ENCODE measurements around the gene VPS11.

DNA sequence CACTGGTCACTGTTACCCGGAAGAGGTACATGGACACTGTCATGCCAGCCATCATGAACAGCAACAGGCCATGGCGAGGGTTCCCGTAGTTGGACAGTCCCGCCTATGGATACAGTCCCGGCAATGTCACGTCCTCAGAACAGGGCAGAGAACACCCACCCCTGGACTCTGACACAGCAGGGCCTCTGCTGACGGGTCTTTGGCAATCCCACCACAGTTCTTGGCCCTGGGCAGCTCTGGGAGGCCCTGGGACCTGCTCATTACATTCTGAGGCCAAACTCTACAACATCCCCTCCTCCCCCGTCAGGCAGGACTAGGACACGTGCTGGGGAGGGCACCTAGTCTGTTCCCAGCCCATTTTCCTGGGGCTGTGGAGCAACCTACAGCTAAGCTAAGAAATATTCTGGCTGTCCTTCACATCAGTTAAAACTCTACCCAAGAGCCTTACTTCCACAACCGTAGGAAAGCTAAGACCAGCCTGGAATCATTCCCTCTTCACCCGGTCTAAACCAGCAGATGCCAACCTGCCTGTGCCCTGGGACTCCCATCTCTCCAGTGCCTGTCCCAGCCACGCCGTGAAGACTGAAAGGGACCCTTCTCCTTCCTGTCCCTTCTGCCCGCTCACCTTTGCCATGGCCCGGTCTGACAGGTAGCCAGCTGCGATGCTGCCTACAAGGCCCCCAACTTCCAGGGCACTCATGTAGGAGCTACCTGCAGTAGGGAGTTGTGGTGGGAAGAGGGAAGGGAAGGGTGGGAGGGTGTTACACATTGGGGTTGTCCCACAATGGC lies 41.4 kb upstream of the VPS11 start:
- no peak for TF ChIP-seq EZH2phosphoT487 (IDR thresholded peaks at IDR 0.05; ENCODE audit: low read length)
- no peak for TF ChIP-seq EZH2 (optimal IDR thresholded peaks at IDR 0.05; ENCODE audit: low read depth, low read length)
- TF ChIP-seq, protein P1, sequence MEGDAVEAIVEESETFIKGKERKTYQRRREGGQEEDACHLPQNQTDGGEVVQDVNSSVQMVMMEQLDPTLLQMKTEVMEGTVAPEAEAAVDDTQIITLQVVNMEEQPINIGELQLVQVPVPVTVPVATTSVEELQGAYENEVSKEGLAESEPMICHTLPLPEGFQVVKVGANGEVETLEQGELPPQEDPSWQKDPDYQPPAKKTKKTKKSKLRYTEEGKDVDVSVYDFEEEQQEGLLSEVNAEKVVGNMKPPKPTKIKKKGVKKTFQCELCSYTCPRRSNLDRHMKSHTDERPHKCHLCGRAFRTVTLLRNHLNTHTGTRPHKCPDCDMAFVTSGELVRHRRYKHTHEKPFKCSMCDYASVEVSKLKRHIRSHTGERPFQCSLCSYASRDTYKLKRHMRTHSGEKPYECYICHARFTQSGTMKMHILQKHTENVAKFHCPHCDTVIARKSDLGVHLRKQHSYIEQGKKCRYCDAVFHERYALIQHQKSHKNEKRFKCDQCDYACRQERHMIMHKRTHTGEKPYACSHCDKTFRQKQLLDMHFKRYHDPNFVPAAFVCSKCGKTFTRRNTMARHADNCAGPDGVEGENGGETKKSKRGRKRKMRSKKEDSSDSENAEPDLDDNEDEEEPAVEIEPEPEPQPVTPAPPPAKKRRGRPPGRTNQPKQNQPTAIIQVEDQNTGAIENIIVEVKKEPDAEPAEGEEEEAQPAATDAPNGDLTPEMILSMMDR (IDR thresholded peaks at IDR 0.05; ENCODE audit: low read length), result no peak

Data from MM.1S (cell line).